Measurements from ENCODE around the gene MACROD2. TPM values are rescaled to one million over a fixed set of nuclear protein-coding genes. Genes with fewer than 3 reads are reported as not detected.

The MACROD2 gene
- total and polyA plus RNA-seq, 2 experiments from 2014 or later, result 2.8 to 4.3 TPM

DNA sequence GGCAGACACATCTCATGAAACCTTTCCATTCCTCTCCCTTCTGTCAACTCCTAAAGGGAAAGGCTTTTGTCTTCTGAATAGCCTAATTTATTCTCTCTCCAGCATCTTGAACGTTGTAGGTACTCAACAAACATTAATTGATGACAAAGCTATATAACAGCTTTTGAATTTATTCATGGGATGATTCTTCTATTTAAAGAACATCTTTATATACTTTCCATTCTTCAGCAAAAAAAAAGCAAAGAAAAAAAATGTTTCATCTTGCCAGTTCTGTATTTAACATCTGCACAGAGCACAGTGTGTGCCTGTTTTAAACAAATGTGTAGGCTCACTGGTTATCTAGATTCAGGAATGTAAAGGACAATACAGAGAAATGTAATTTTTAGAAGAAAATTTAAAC, 1929.2 kb downstream of the MACROD2 start (continued):
- TF ChIP-seq EZH2phosphoT487 (IDR thresholded peaks at IDR 0.05; ENCODE audit: unreplicated experiment), result no peak
- no peak for TF ChIP-seq ZNF331 (CRISPR knock-in tag; IDR thresholded peaks at IDR 0.05; ENCODE audit: low read depth)
- TF ChIP-seq EZH2 (IDR thresholded peaks at IDR 0.05; ENCODE audit: low read depth, unreplicated experiment), result no peak
- no peak for TF ChIP-seq NANOG (IDR thresholded peaks at IDR 0.05; ENCODE audit: borderline replicate concordance)
- TF ChIP-seq ZNF114 (CRISPR knock-in tag; IDR thresholded peaks at IDR 0.05), result no peak

- Mint-ChIP-seq H3K27me3 (ENCODE audit: insufficient read depth, low read depth, poor library complexity) (no peaks in the 10 kb centered on the region), H3K4me3 (no peak overlapping the region), H3K9me3 (no peaks in the 10 kb centered on the region), H3K4me1 (no peaks in the 10 kb centered on the region), H3K36me3 (ENCODE audit: low read depth) (no peaks in the 10 kb centered on the region), H3K27ac (no peak overlapping the region)
- Histone ChIP-seq H2AFZ (no peak overlapping the region), H3K4me2 (no peak overlapping the region), H3K27me3 (ENCODE audit: insufficient read depth) (no peaks in the 10 kb centered on the region), H3K27ac (ENCODE audit: low read depth) (no peak overlapping the region), H3F3A (replicated peaks; ENCODE audit: low read depth) (no peaks in the 10 kb centered on the region), H3K4me1 (ENCODE audit: insufficient read depth) (no peaks in the 10 kb centered on the region), H3K36me3 (ENCODE audit: insufficient read depth) (no peaks in the 10 kb centered on the region), H4K20me1 (replicated peaks; ENCODE audit: insufficient read depth) (no peaks in the 10 kb centered on the region), H3K79me2 (replicated peaks; ENCODE audit: insufficient read depth) (no peaks in the 10 kb centered on the region), H3K9me2 (ENCODE audit: insufficient read depth) (0 out of 2 replicates have a peak, but pooled peaks cover 3% of the 10 kb centered on the region), H3K4me3 (no peak overlapping the region)
- DNase-seq (ENCODE audit: low spot score), result no peak
- TF ChIP-seq, protein P1, sequence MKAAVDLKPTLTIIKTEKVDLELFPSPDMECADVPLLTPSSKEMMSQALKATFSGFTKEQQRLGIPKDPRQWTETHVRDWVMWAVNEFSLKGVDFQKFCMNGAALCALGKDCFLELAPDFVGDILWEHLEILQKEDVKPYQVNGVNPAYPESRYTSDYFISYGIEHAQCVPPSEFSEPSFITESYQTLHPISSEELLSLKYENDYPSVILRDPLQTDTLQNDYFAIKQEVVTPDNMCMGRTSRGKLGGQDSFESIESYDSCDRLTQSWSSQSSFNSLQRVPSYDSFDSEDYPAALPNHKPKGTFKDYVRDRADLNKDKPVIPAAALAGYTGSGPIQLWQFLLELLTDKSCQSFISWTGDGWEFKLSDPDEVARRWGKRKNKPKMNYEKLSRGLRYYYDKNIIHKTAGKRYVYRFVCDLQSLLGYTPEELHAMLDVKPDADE (IDR thresholded peaks at IDR 0.05), result no peak
- TF ChIP-seq NANOG (IDR thresholded peaks at IDR 0.05; ENCODE audit: borderline replicate concordance) (no peak), ZNF462 (CRISPR knock-in tag; IDR thresholded peaks at IDR 0.05) (no peak), REST (IDR thresholded peaks at IDR 0.05; ENCODE audit: unreplicated experiment) (no peak), ZNF331 (CRISPR knock-in tag; IDR thresholded peaks at IDR 0.05; ENCODE audit: low read depth) (no peak), EZH2 (IDR thresholded peaks at IDR 0.05; ENCODE audit: low read depth, unreplicated experiment) (no peak), JUNB (IDR thresholded peaks at IDR 0.05; ENCODE audit: unreplicated experiment) (no peak), EZH2phosphoT487 (IDR thresholded peaks at IDR 0.05; ENCODE audit: unreplicated experiment) (no peak), CREB1 (CRISPR knock-in tag; IDR thresholded peaks at IDR 0.05; ENCODE audit: low read depth) (no peak), CTCF (conservative IDR thresholded peaks at IDR 0.05; ENCODE audit: low read depth in 2 of 2) (no peak), ZNF114 (CRISPR knock-in tag; IDR thresholded peaks at IDR 0.05) (no peak)
- no peak for ATAC-seq
Measured at GRCh38 chr20:15925376-15925775, 1930.1 kb downstream of the MACROD2 start.

All from GM23338 (cell line).